A549 (cell line): ENCODE measurements around the gene TTC32. TPM values are rescaled to one million over a fixed set of nuclear protein-coding genes. Genes with fewer than 3 reads are reported as not detected.

ENCODE experiments used
- ATAC-seq, 2 experiments: fragments of 200-7000 bp in 1 of 2; fragments of >200 bp in 1 of 2; cut with Nextera tagmentation in 1 of 2; cut with Tn5 transposase in 1 of 2; 3 replicates each; pipeline versions ENCODE4 v1.8.0 to v1.9.1; 2018 to 2020; ENCODE audit warnings: mild to moderate bottlenecking in 1 of 2, moderate library complexity in 1 of 2
- CTCF ChIA-PET: fragments of 300-600 bp; sonication (Branson Sonifier 250); formaldehyde crosslinking; extraction: SDS; loops from one replicate; lab custom pipeline; 2021; ENCODE audit warnings: antibody characterized with exemption, inconsistent platforms; lab: Yijun Ruan, JAX
- POLR2A ChIA-PET: fragments of 350-600 bp; formaldehyde crosslinking; extraction: SDS; loops from one replicate; lab custom pipeline; 2021; ENCODE audit warnings: antibody characterized with exemption, inconsistent platforms; lab: Yijun Ruan, JAX
- DNase-seq, 2 experiments: peaks; one replicate each; pipeline versions ENCODE4 v3.0.0 to v3.0.0-alpha.2; 2011 to 2016; ENCODE audit warnings: low read depth in 1 of 2, low spot score in 1 of 2
- FAIRE-seq: peaks from 2 replicates; lab custom pipeline; 2011; peaks lifted over from hg19 to GRCh38; lab: Jason Lieb, UNC
- H3K27ac ChIP-seq, 2 experiments: fragments of >200 bp; sonication (Bioruptor Twin); formaldehyde crosslinking; 3 replicates each; pipeline ENCODE4 v1.5.1; 2016 to 2017
- H3K4me1 ChIP-seq: fragments of >200 bp; sonication (Bioruptor Twin); formaldehyde crosslinking; 3 replicates; pipeline ENCODE4 v1.6.1; 2016
- H3K4me2 ChIP-seq: fragments of >200 bp; sonication (Bioruptor Twin); formaldehyde crosslinking; 3 replicates; pipeline ENCODE4 v1.6.1; 2016
- H3K4me3 ChIP-seq: fragments of >200 bp; sonication (Bioruptor Twin); formaldehyde crosslinking; 3 replicates; pipeline ENCODE4 v1.5.1; 2016
- H3K9me3 ChIP-seq: fragments of >200 bp; sonication (Bioruptor Twin); formaldehyde crosslinking; 3 replicates; pipeline ENCODE4 v1.6.1; 2016
- BHLHE40 ChIP-seq: IDR thresholded peaks from 2 replicates; pipeline ENCODE4 v1.6.1; 2012; ENCODE audit warnings: low read depth, low read length, inconsistent platforms
- CHD2 ChIP-seq: fragments of 150-350 bp; IDR thresholded peaks from 2 replicates; pipeline ENCODE4 v1.6.1; 2014; ENCODE audit warnings: low read length; ENCODE audit not compliant: partially characterized antibody
- ESRRA ChIP-seq: fragments of 150-350 bp; IDR thresholded peaks from 2 replicates; pipeline ENCODE4 v1.6.1; 2014; ENCODE audit warnings: mild to moderate bottlenecking, low read length, borderline replicate concordance
- GATA3 ChIP-seq: IDR thresholded peaks from 2 replicates; pipeline ENCODE4 v1.6.1; 2012; ENCODE audit warnings: borderline replicate concordance
- HOXA7 ChIP-seq: fragments of 250-450 bp; sonication (Bioruptor Pico); IDR thresholded peaks from 2 replicates; pipeline ENCODE4 v1.5.0; 2020; ENCODE audit warnings: mild to moderate bottlenecking, moderate library complexity
- HOXB13 ChIP-seq: fragments of 250-450 bp; sonication (Bioruptor Pico); IDR thresholded peaks from 2 replicates; pipeline ENCODE4 v1.5.0; 2020; ENCODE audit warnings: low read depth, mild to moderate bottlenecking, moderate library complexity
- PHF8 ChIP-seq: fragments of 200-600 bp; sonication (generic); IDR thresholded peaks from 2 replicates; pipeline ENCODE4 v1.6.1; 2016; ENCODE audit warnings: low read depth, mild to moderate bottlenecking, antibody characterized with exemption, moderate library complexity, borderline replicate concordance
- RAD21 ChIP-seq, 2 experiments: fragments of >200 bp in 1 of 2; sonication (Bioruptor Twin) in 1 of 2; formaldehyde crosslinking in 1 of 2; IDR thresholded peaks in 1 of 2; conservative IDR thresholded peaks in 1 of 2; 2 replicates in 1 of 2; 3 replicates in 1 of 2; pipeline ENCODE4 v1.6.1; 2012 to 2018; ENCODE audit warnings: inconsistent platforms in 1 of 2
- RCOR1 ChIP-seq: fragments of 150-350 bp; IDR thresholded peaks from 2 replicates; pipeline ENCODE4 v1.6.1; 2014; ENCODE audit warnings: antibody characterized with exemption, low read length, low read depth
- RNF2 ChIP-seq: fragments of 200-600 bp; sonication (generic); IDR thresholded peaks from 2 replicates; pipeline ENCODE4 v1.6.1; 2016; ENCODE audit warnings: low read depth, mild to moderate bottlenecking, antibody characterized with exemption, moderate library complexity, borderline replicate concordance
- TP53 ChIP-seq: fragments of 250-450 bp; sonication (Bioruptor Pico); IDR thresholded peaks from 2 replicates; pipeline ENCODE4 v1.5.0; 2021; ENCODE audit warnings: mild to moderate bottlenecking, moderate library complexity
- ZFP36 ChIP-seq: fragments of 450-650 bp; IDR thresholded peaks from 2 replicates; pipeline ENCODE4 v1.6.1; 2014; ENCODE audit warnings: borderline replicate concordance; ENCODE audit not compliant: partially characterized antibody
- WGBS: methylation state at CpG from one replicate; pipeline ENCODE4 v1.1.6; 2017; ENCODE audit errors: missing lambda C conversion rate; 5-methylcytosine and 5-hydroxymethylcytosine counted together
- polyA plus RNA-seq, 4 experiments: library from polyadenylated mRNA; depleted of rRNA in 3 of 4; stranded (reverse); fragments of >200 nt; fragmentation: RNase III in 1 of 4; extraction: RNeasy Plus Mini Kit Qiagen cat#74134 plus additional on column Dnase treatment in 1 of 4; gene quantifications; 2 replicates in 3 of 4; 3 replicates in 1 of 4; pipeline ENCODE4 v1.2.3, GENCODE V29; 2011 to 2017
- TF ChIP-seq, protein P1 (sequence below): fragments of >200 bp; sonication (Bioruptor Twin); formaldehyde crosslinking; IDR thresholded peaks from 3 replicates; pipeline ENCODE4 v1.5.1; 2016
- TF ChIP-seq, protein P2 (sequence below): fragments of >200 bp; sonication (Bioruptor Twin); formaldehyde crosslinking; IDR thresholded peaks from 3 replicates; pipeline ENCODE4 v1.6.1; 2016
- TF ChIP-seq, protein P3 (sequence below): fragments of 250-450 bp; sonication (Bioruptor Pico); IDR thresholded peaks from 2 replicates; pipeline ENCODE4 v1.5.0; 2021; ENCODE audit warnings: mild to moderate bottlenecking, moderate library complexity, borderline replicate concordance
- TF ChIP-seq, protein P4 (sequence below): IDR thresholded peaks from 2 replicates; pipeline ENCODE4 v1.6.1; 2012
- TF ChIP-seq, protein P5 (sequence below): IDR thresholded peaks from 2 replicates; pipeline ENCODE4 v1.6.1; 2012; ENCODE audit warnings: low read depth, borderline replicate concordance

Gene TTC32
- polyA plus RNA-seq, 2 of the 4 experiments (the other 2 are of a cell fraction): 22.4 to 37.1 TPM

DNA sequence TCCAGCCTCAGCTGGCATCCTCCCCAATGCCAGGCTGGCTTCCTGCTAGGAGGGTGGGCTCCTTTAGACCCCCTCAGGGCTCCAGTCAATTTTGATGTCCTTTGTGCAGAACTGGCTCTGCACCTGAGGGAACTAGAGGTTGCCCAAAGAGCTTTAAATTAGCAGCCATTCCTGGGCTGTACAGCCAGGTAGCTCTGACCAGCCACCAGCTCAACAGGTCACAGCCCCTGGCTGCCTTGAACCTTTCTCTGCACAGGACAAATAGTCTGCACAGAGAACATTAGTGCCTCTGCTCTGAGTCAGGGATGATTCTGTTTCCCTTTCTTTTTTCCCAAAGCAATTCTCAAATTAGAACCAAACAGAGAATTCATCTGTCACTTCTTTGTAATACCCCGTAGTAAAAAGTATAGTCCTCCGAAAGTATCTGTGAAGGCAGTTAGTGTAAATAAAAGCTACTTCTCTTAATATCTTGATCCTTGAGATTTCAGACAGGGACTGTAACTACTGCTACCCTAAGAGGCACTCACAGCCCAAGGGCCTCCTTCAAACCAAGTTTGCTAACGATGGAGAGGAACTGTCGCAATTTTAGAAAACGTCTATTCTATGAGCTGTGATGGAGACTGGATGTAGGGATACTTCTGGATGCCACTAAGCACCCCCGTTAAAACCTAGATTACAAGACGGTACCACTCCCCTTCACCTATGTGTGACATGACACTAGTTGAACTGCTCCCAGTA is 3.0 kb downstream of the TTC32 start:
- FAIRE-seq: no peak
- Histone ChIP-seq H3K9me3 (no peaks in the 10 kb centered on the region), H3K4me2 (peak overlapping the region; percentile 25), H3K4me1 (peaks cover 44% of the 10 kb centered on the region; the same call in 2 of the 3 replicates), H3K4me3 (no peak overlapping the region), H3K27ac (no peak overlapping the region)
- DNase-seq: no peak
- 89% methylated on average over 7 of the region's 7 CpGs for WGBS
- no peak for ATAC-seq
- no peak for TF ChIP-seq RCOR1
- TF ChIP-seq, protein P1, sequence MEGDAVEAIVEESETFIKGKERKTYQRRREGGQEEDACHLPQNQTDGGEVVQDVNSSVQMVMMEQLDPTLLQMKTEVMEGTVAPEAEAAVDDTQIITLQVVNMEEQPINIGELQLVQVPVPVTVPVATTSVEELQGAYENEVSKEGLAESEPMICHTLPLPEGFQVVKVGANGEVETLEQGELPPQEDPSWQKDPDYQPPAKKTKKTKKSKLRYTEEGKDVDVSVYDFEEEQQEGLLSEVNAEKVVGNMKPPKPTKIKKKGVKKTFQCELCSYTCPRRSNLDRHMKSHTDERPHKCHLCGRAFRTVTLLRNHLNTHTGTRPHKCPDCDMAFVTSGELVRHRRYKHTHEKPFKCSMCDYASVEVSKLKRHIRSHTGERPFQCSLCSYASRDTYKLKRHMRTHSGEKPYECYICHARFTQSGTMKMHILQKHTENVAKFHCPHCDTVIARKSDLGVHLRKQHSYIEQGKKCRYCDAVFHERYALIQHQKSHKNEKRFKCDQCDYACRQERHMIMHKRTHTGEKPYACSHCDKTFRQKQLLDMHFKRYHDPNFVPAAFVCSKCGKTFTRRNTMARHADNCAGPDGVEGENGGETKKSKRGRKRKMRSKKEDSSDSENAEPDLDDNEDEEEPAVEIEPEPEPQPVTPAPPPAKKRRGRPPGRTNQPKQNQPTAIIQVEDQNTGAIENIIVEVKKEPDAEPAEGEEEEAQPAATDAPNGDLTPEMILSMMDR: no peak
- TF ChIP-seq, protein P2, sequence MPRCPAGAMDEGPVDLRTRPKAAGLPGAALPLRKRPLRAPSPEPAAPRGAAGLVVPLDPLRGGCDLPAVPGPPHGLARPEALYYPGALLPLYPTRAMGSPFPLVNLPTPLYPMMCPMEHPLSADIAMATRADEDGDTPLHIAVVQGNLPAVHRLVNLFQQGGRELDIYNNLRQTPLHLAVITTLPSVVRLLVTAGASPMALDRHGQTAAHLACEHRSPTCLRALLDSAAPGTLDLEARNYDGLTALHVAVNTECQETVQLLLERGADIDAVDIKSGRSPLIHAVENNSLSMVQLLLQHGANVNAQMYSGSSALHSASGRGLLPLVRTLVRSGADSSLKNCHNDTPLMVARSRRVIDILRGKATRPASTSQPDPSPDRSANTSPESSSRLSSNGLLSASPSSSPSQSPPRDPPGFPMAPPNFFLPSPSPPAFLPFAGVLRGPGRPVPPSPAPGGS: no peak
- TF ChIP-seq ESRRA: no peak
- TF ChIP-seq, protein P3, sequence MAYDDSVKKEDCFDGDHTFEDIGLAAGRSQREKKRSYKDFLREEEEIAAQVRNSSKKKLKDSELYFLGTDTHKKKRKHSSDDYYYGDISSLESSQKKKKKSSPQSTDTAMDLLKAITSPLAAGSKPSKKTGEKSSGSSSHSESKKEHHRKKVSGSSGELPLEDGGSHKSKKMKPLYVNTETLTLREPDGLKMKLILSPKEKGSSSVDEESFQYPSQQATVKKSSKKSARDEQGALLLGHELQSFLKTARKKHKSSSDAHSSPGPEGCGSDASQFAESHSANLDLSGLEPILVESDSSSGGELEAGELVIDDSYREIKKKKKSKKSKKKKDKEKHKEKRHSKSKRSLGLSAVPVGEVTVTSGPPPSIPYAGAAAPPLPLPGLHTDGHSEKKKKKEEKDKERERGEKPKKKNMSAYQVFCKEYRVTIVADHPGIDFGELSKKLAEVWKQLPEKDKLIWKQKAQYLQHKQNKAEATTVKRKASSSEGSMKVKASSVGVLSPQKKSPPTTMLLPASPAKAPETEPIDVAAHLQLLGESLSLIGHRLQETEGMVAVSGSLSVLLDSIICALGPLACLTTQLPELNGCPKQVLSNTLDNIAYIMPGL (CRISPR knock-in tag): no peak
- TF ChIP-seq HOXB13: no peak
- no peak for TF ChIP-seq RNF2
- TF ChIP-seq HOXA7 (CRISPR knock-in tag): no peak
- no peak for TF ChIP-seq GATA3
- no peak for TF ChIP-seq RAD21 (conservative IDR thresholded peaks at IDR 0.05 in 1 of 2, IDR thresholded peaks at IDR 0.05 in 1 of 2)
- no peak for TF ChIP-seq ZFP36
- TF ChIP-seq BHLHE40: no peak
- TF ChIP-seq PHF8: no peak
- TF ChIP-seq, protein P4, sequence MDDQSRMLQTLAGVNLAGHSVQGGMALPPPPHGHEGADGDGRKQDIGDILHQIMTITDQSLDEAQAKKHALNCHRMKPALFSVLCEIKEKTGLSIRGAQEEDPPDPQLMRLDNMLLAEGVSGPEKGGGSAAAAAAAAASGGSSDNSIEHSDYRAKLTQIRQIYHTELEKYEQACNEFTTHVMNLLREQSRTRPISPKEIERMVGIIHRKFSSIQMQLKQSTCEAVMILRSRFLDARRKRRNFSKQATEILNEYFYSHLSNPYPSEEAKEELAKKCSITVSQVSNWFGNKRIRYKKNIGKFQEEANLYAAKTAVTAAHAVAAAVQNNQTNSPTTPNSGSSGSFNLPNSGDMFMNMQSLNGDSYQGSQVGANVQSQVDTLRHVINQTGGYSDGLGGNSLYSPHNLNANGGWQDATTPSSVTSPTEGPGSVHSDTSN: no peak
- TF ChIP-seq TP53 (CRISPR knock-in tag): no peak
- TF ChIP-seq CHD2: no peak
- TF ChIP-seq, protein P5, sequence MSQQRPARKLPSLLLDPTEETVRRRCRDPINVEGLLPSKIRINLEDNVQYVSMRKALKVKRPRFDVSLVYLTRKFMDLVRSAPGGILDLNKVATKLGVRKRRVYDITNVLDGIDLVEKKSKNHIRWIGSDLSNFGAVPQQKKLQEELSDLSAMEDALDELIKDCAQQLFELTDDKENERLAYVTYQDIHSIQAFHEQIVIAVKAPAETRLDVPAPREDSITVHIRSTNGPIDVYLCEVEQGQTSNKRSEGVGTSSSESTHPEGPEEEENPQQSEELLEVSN: no peak
- POLR2A ChIA-PET: interaction anchor here (0.8 kb wide), 1 partner anchor 15 kb away, joined by 3 read pairs; no protein-coding TSS in a partner anchor
- CTCF ChIA-PET: interaction anchor here (0.6 kb wide), 1 partner anchor 1512 kb away, joined by 4 read pairs; no protein-coding TSS in a partner anchor
